H1 (cell line): ENCODE data around the gene MPP2. TPM values are rescaled to one million over a fixed set of nuclear protein-coding genes. Genes with fewer than 3 reads are reported as not detected.
A peak's percentile ranks its signal among the peaks of the same experiment; 100 is the strongest.

Experiments
- CTCF ChIA-PET: fragments of 300-600 bp; sonication (Branson Sonifier 250); formaldehyde crosslinking; loops from one replicate; lab custom pipeline; 2021; ENCODE audit not compliant: partially characterized antibody; lab: Charles Lee
- POLR2A ChIA-PET: fragments of 300-600 bp; sonication (Branson Sonifier 250); formaldehyde crosslinking; loops from one replicate; lab custom pipeline; 2021; ENCODE audit warnings: inconsistent platforms; ENCODE audit not compliant: partially characterized antibody; lab: Charles Lee
- DNase-seq, 2 experiments: peaks; one replicate each; pipeline versions ENCODE4 v3.0.0 to v3.0.0-alpha.2; 2010 to 2022; ENCODE audit warnings: low spot score in 2 of 2, low read depth in 1 of 2, mixed read lengths in 1 of 2
- FAIRE-seq: peaks from 2 replicates; lab custom pipeline; 2011; peaks lifted over from hg19 to GRCh38; lab: Jason Lieb, UNC
- H2AFZ ChIP-seq: 2 replicates; pipeline ENCODE4 v1.8.1; 2012; ENCODE audit warnings: low read length, inconsistent platforms
- H2AK5ac ChIP-seq: 2 replicates; pipeline ENCODE4 v1.6.1; 2013; ENCODE audit warnings: low read depth, low read length
- H2BK120ac ChIP-seq: replicated peaks from 2 replicates; pipeline ENCODE3; 2013; ENCODE audit warnings: low read depth, low read length, inconsistent platforms
- H2BK12ac ChIP-seq: 2 replicates; pipeline ENCODE4 v1.6.1; 2013; ENCODE audit warnings: low read depth, low read length
- H2BK15ac ChIP-seq: 2 replicates; pipeline ENCODE4 v1.6.1; 2013; ENCODE audit warnings: low read length
- H2BK20ac ChIP-seq: 2 replicates; pipeline ENCODE4 v1.6.1; 2013; ENCODE audit warnings: low read length
- H2BK5ac ChIP-seq: 2 replicates; pipeline ENCODE4 v1.6.1; 2013; ENCODE audit warnings: low read depth, low read length
- H3K14ac ChIP-seq: 2 replicates; pipeline ENCODE4 v1.6.1; 2013; ENCODE audit warnings: inconsistent platforms; ENCODE audit not compliant: insufficient read length
- H3K18ac ChIP-seq: 2 replicates; pipeline ENCODE4 v1.6.1; 2013; ENCODE audit warnings: low read length; ENCODE audit errors: extremely low read depth
- H3K23ac ChIP-seq: 2 replicates; pipeline ENCODE4 v1.6.1; 2013; ENCODE audit warnings: inconsistent platforms; ENCODE audit not compliant: insufficient read length
- H3K23me2 ChIP-seq: 2 replicates; pipeline ENCODE4 v1.6.1; 2013; ENCODE audit warnings: low read depth, low read length
- H3K27ac ChIP-seq: 2 replicates; pipeline ENCODE4 v1.6.1; 2011; ENCODE audit warnings: low read depth, low read length, inconsistent platforms
- H3K27me3 ChIP-seq, 4 experiments: replicated peaks in 1 of 4; 1 replicate in 1 of 4; 2 replicates in 3 of 4; pipeline versions ENCODE4 v1.6.1 to v1.8.1; 2011 to 2013; ENCODE audit warnings: low read length in 3 of 4, mild to moderate bottlenecking in 3 of 4, inconsistent platforms in 2 of 4, mixed read lengths in 2 of 4, moderate library complexity in 1 of 4; ENCODE audit not compliant: control insufficient read depth in 3 of 4, insufficient read depth in 3 of 4; ENCODE audit errors: extremely low read depth in 1 of 4
- H3K36me3 ChIP-seq, 4 experiments: 2 replicates each; pipeline versions ENCODE4 v1.6.1 to v1.8.1; 2011 to 2013; ENCODE audit warnings: mild to moderate bottlenecking in 4 of 4, low read length in 3 of 4, moderate library complexity in 2 of 4, control low read depth in 1 of 4, inconsistent platforms in 1 of 4; ENCODE audit not compliant: insufficient read depth in 4 of 4, control insufficient read depth in 2 of 4
- H3K4ac ChIP-seq: replicated peaks from 2 replicates; pipeline ENCODE3; 2013; ENCODE audit warnings: low read length, low read depth, mixed read lengths, inconsistent platforms; ENCODE audit not compliant: insufficient read length
- H3K4me1 ChIP-seq, 4 experiments: replicated peaks in 1 of 4; 1 replicate in 1 of 4; 2 replicates in 3 of 4; pipeline versions ENCODE4 v1.6.1 to v1.8.1; 2011 to 2013; ENCODE audit warnings: low read length in 3 of 4, inconsistent platforms in 2 of 4, mixed read lengths in 1 of 4; ENCODE audit not compliant: insufficient read depth in 4 of 4, control insufficient read depth in 3 of 4
- H3K4me2 ChIP-seq, 2 experiments: 2 replicates each; pipeline versions ENCODE4 v1.6.1 to v1.8.1; 2011 to 2013; ENCODE audit warnings: low read depth in 2 of 2, low read length in 2 of 2, control low read depth in 1 of 2, inconsistent platforms in 1 of 2, mild to moderate bottlenecking in 1 of 2; ENCODE audit not compliant: insufficient read depth in 1 of 2
- H3K4me3 ChIP-seq, 4 experiments: fragments of 200-600, 300-600 bp in 1 of 4; sonication (generic), shearing (Covaris generic), sonication (Bioruptor Twin) in 1 of 4; 2 replicates each; pipeline versions ENCODE4 v1.5.1 to v1.8.1; 2011 to 2016; ENCODE audit warnings: low read length in 4 of 4, low read depth in 3 of 4, control low read depth in 2 of 4, inconsistent platforms in 2 of 4, mild to moderate bottlenecking in 2 of 4, mixed read lengths in 1 of 4, moderate library complexity in 1 of 4; ENCODE audit not compliant: insufficient read depth in 2 of 4; ENCODE audit errors: extremely low read depth in 1 of 4
- H3K56ac ChIP-seq: replicated peaks from 2 replicates; pipeline ENCODE3; 2013; ENCODE audit warnings: low read depth, mild to moderate bottlenecking, mixed read lengths, low read length, inconsistent platforms; ENCODE audit not compliant: insufficient read length
- H3K79me1 ChIP-seq: 2 replicates; pipeline ENCODE4 v1.6.1; 2013; ENCODE audit warnings: low read depth, low read length, control low read depth
- H3K79me2 ChIP-seq, 2 experiments: 2 replicates each; pipeline versions ENCODE4 v1.6.1 to v1.8.1; 2012 to 2013; ENCODE audit warnings: low read length in 2 of 2, mild to moderate bottlenecking in 2 of 2, inconsistent platforms in 1 of 2; ENCODE audit not compliant: insufficient read depth in 2 of 2, control insufficient read depth in 1 of 2
- H3K9ac ChIP-seq, 4 experiments: replicated peaks in 1 of 4; 1 replicate in 1 of 4; 2 replicates in 3 of 4; pipeline versions ENCODE4 v1.6.1 to v1.8.1; 2011 to 2013; ENCODE audit warnings: low read depth in 3 of 4, low read length in 3 of 4, control low read depth in 2 of 4, mild to moderate bottlenecking in 2 of 4, moderate library complexity in 2 of 4, inconsistent platforms in 1 of 4; ENCODE audit errors: extremely low read depth in 1 of 4
- H3K9me3 ChIP-seq, 2 experiments: 2 replicates each; pipeline versions ENCODE4 v1.6.1 to v1.8.1; 2012 to 2013; ENCODE audit warnings: mild to moderate bottlenecking in 2 of 2, moderate library complexity in 2 of 2, control low read depth in 1 of 2, inconsistent platforms in 1 of 2, low read depth in 1 of 2, low read length in 1 of 2, mixed read lengths in 1 of 2; ENCODE audit not compliant: insufficient read depth in 2 of 2
- H4K20me1 ChIP-seq, 2 experiments: replicated peaks in 1 of 2; 2 replicates each; pipeline versions ENCODE3 to v1.8.1; 2011 to 2013; ENCODE audit warnings: inconsistent platforms in 2 of 2, low read length in 2 of 2, mild to moderate bottlenecking in 1 of 2; ENCODE audit not compliant: insufficient read depth in 2 of 2, control insufficient read depth in 1 of 2
- H4K5ac ChIP-seq: 2 replicates; pipeline ENCODE4 v1.6.1; 2013; ENCODE audit warnings: low read length, low read depth, mixed read lengths, inconsistent platforms; ENCODE audit not compliant: insufficient read length
- H4K8ac ChIP-seq: 2 replicates; pipeline ENCODE4 v1.8.0; 2013; ENCODE audit warnings: mild to moderate bottlenecking, moderate library complexity, low read length, inconsistent platforms; ENCODE audit not compliant: insufficient read depth; ENCODE audit errors: extremely low read depth
- H4K91ac ChIP-seq: replicated peaks from 2 replicates; pipeline ENCODE3; 2013; ENCODE audit warnings: low read length, mixed read lengths, inconsistent platforms; ENCODE audit not compliant: insufficient read length
- BACH1 ChIP-seq: IDR thresholded peaks from 2 replicates; pipeline ENCODE4 v1.6.1; 2012; ENCODE audit warnings: low read length, improper control_type of control experiment
- CBX5 ChIP-seq: fragments of 300-800, 300-1000 bp; sonication (generic); IDR thresholded peaks from 2 replicates; pipeline ENCODE4 v1.7.1; 2016; ENCODE audit warnings: antibody characterized with exemption, low read length, low read depth
- CHD1 ChIP-seq: IDR thresholded peaks from 2 replicates; pipeline ENCODE4 v1.6.1; 2012; ENCODE audit warnings: low read depth, low read length, improper control_type of control experiment
- CTCF ChIP-seq, 3 experiments: IDR thresholded peaks; 1 replicate in 2 of 3; 2 replicates in 1 of 3; pipeline versions ENCODE4 v1.5.1 to v1.6.1; 2011; ENCODE audit warnings: low read length in 3 of 3, mild to moderate bottlenecking in 3 of 3, inconsistent platforms in 2 of 3, low read depth in 1 of 3, moderate library complexity in 1 of 3; ENCODE audit not compliant: insufficient read depth in 1 of 3; ENCODE audit errors: control extremely low read depth in 1 of 3
- HDAC2 ChIP-seq, 2 experiments: fragments of 300-600 bp in 1 of 2; sonication (generic) in 1 of 2; IDR thresholded peaks; 2 replicates each; pipeline ENCODE4 v1.6.1; 2011 to 2012; ENCODE audit warnings: low read depth in 2 of 2, low read length in 2 of 2, mild to moderate bottlenecking in 2 of 2, moderate library complexity in 2 of 2, borderline replicate concordance in 1 of 2, inconsistent platforms in 1 of 2
- NRF1 ChIP-seq: IDR thresholded peaks from 2 replicates; pipeline ENCODE4 v1.6.1; 2011; ENCODE audit warnings: mild to moderate bottlenecking, low read depth, low read length, improper control_type of control experiment
- RNF2 ChIP-seq: fragments of 200-900, 300-1000 bp; sonication (generic); IDR thresholded peaks from 2 replicates; pipeline ENCODE4 v1.7.1; 2016; ENCODE audit warnings: borderline replicate concordance, low read depth, mild to moderate bottlenecking, antibody characterized with exemption, low read length; ENCODE audit not compliant: poor library complexity, severe bottlenecking; ENCODE audit errors: missing control alignments
- RXRA ChIP-seq: IDR thresholded peaks from 2 replicates; pipeline ENCODE4 v1.6.1; 2011; ENCODE audit warnings: low read depth, mild to moderate bottlenecking, low read length, moderate library complexity; ENCODE audit not compliant: insufficient read depth
- SIRT6 ChIP-seq: IDR thresholded peaks from one replicate; pipeline ENCODE4 v1.7.1; 2012; ENCODE audit warnings: low read length, inconsistent platforms
- USF2 ChIP-seq: IDR thresholded peaks from 2 replicates; pipeline ENCODE4 v1.6.1; 2011; ENCODE audit warnings: low read length, improper control_type of control experiment
- WGBS, 2 experiments: shearing (Covaris generic) in 1 of 2; methylation state at CpG; one replicate each; pipeline versions ENCODE4 v1.1.6 to v1.1.7; 2013 to 2015; ENCODE audit warnings: low lambda C conversion rate in 2 of 2, mixed read lengths in 2 of 2, inconsistent platforms in 1 of 2, low coverage in 1 of 2, missing lambda C conversion rate in 1 of 2; ENCODE audit not compliant: insufficient replicate concordance in 2 of 2, insufficient coverage in 1 of 2, insufficient read length in 1 of 2; ENCODE audit errors: extremely low coverage in 1 of 2, missing lambda C conversion rate in 1 of 2; 5-methylcytosine and 5-hydroxymethylcytosine counted together
- polyA plus RNA-seq, 7 experiments: library from polyadenylated mRNA; depleted of rRNA in 3 of 7; stranded (reverse) in 5 of 7; unstranded in 2 of 7; fragments of >200 nt in 5 of 7; fragments of 200-250 nt in 2 of 7; gene quantifications; 1 replicate in 5 of 7; 2 replicates in 1 of 7; 4 replicates in 1 of 7; pipeline versions ENCODE4 v1.2.1 to v1.2.3, GENCODE V29; 2011 to 2013; ENCODE audit warnings: missing spikeins in 2 of 7, mixed read lengths in 2 of 7
- total RNA-seq: library from RNA; stranded (reverse); fragmentation: NEBNext Ultra II Directional; extraction: Animal tissue kit (Norgen Biotek cat#: 25700); gene quantifications from 2 replicates; pipeline ENCODE4 v1.2.1, GENCODE V29; 2021

Gene MPP2
- total and polyA plus RNA-seq, 2 of the 8 experiments (the other 6 are each of a cell fraction or from before 2014, with no cell fraction given) = 30.9 to 34.1 TPM

GRCh38 chr17:43873091-43873490 lies 34.2 kb downstream of the MPP2 start:
- H3K23ac ChIP-seq = no peak overlapping the region
- no peak overlapping the region for H2BK120ac ChIP-seq
- H4K20me1 ChIP-seq = peaks cover 0 to under 1% of the 10 kb centered on the region in 2 experiments
- FAIRE-seq (no peak), DNase-seq (no peak)
- no peak overlapping the region for H3K14ac ChIP-seq
- ChIA-PET CTCF (interaction anchor here (0.6 to 1.4 kb wide), 5 partner anchors 12 to 133 kb away, joined by 3 to 5 read pairs (median 3); no protein-coding TSS in a partner anchor), POLR2A (no interaction called here)
- no peak overlapping the region for H3K4me3 ChIP-seq
- 79% methylated on average over 5 of the region's 5 CpGs; no CpG with 5 or more reads in 1 of the 2 experiments for whole genome bisulfite sequencing, 2 experiments
- no peaks in the 10 kb centered on the region for H3K23me2 ChIP-seq
- no peak overlapping the region for H3K4ac ChIP-seq
- no peak overlapping the region for H4K91ac ChIP-seq
- no peak overlapping the region for H4K8ac ChIP-seq
- no peak overlapping the region for H2AK5ac ChIP-seq
- H3K79me1 ChIP-seq = no peaks in the 10 kb centered on the region
- H3K18ac ChIP-seq = no peak overlapping the region
- H3K27me3 ChIP-seq = peaks cover 0 to 3% (median 1%) of the 10 kb centered on the region in 4 experiments; a peak in 2 of 7 replicates
- no peak overlapping the region for H2BK20ac ChIP-seq
- H2BK12ac ChIP-seq = no peak overlapping the region
- no peaks in the 10 kb centered on the region for H3K9me3 ChIP-seq
- no peak overlapping the region for H2BK5ac ChIP-seq
- no peak overlapping the region for H3K27ac ChIP-seq
- H3K56ac ChIP-seq = no peak overlapping the region
- no peaks in the 10 kb centered on the region for H3K4me1 ChIP-seq
- no peak overlapping the region for H3K9ac ChIP-seq
- no peak overlapping the region for H4K5ac ChIP-seq
- H2BK15ac ChIP-seq = no peak overlapping the region
- no peaks in the 10 kb centered on the region for H3K36me3 ChIP-seq
- no peak overlapping the region for H3K4me2 ChIP-seq
- H2AFZ ChIP-seq = no peak overlapping the region
- H3K79me2 ChIP-seq = no peaks in the 10 kb centered on the region
- no peak for TF ChIP-seq RNF2
- no peak for TF ChIP-seq NRF1
- no peak for TF ChIP-seq CHD1
- no peak for TF ChIP-seq CBX5
- TF ChIP-seq RXRA = no peak
- no peak for TF ChIP-seq SIRT6
- TF ChIP-seq USF2 = no peak
- TF ChIP-seq CTCF (IDR thresholded peaks at IDR 0.05; ENCODE audit: control extremely low read depth in 1 of 3, insufficient read depth in 1 of 3, low read depth in 1 of 3, low read length in 3 of 3) = peak; percentile 34 to 48 (median 38)
- no peak for TF ChIP-seq BACH1
- no peak for TF ChIP-seq HDAC2 (IDR thresholded peaks at IDR 0.05; ENCODE audit: borderline replicate concordance in 1 of 2, low read depth in 2 of 2, low read length in 2 of 2)
